ENCODE data around the gene UBE2E2.
A peak's percentile ranks its signal among the peaks of the same experiment; 100 is the strongest.

Gene UBE2E2

GRCh38 chr3:23633261-23633960 is 430.3 kb downstream of the UBE2E2 start:
- DNase-seq, result peak in 1 of 2 donors; percentile 16

GRCh38 chr3:23637339-23637738 is 434.2 kb downstream of the UBE2E2 start:
- DNase-seq, result no peak

DNA sequence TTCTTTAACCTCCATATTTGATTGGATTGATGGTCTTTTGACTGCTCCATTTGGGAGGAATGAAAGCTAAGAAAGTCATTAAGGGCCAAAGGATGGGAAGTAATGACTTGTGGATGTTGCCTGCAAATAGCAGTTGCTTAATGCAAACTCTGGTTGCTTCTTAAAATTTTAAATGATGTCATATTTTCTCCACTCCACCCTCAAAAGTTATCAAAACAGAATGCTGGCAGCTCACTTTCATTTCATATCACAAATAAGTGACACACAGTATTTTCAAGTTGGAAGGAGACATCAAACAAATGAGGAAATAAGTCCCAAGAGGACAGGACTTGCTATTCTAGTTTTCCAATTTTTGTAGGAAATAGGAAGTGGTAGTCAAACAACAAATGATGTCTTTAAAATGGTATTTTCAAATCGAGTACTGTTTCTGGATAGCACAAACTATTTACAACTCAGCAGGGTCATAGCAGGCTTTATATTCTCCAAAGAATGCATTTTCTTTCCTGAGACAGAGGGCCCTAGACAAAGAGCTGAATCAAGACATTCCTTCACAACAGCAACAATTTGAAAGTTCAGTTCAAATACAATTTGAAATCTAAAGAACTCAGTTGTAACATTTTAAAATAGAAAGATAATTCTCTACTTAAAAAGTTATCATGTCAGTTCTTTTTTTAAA is 437.5 kb downstream of the UBE2E2 start:
- DNase-seq, result no peak

All from hippocampal formation (tissue), 2 donors.